Activated CD4-positive, alpha-beta T cell treated with anti-CD3 and anti-CD28 coated beads, Interleukin-2, amount 50 U/mL, for 48 hours (primary cell): ENCODE data around the gene SPDYE16.
"Not testable (repeated sequence)": the region's sequence is repeated elsewhere in the genome, so short reads cannot be mapped to it uniquely, and the experiment has no call there.

Source experiments
- DNase-seq, 2 experiments: peaks; one replicate each; pipeline ENCODE4 v3.0.0-alpha.2; 2020

SPDYE16 gene, protein sequence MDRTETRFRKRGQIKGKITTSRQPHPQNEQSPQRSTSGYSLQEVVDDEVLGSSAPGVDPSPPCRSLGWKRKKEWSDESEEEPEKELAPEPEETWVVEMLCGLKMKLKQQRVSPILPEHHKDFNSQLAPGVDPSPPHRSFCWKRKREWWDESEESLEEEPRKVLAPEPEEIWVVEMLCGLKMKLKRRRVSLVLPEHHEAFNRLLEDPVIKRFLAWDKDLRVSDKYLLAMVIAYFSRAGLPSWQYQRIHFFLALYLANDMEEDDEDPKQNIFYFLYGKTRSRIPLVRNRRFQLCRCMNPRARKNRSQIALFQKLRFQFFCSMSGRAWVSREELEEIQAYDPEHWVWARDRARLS

DNA sequence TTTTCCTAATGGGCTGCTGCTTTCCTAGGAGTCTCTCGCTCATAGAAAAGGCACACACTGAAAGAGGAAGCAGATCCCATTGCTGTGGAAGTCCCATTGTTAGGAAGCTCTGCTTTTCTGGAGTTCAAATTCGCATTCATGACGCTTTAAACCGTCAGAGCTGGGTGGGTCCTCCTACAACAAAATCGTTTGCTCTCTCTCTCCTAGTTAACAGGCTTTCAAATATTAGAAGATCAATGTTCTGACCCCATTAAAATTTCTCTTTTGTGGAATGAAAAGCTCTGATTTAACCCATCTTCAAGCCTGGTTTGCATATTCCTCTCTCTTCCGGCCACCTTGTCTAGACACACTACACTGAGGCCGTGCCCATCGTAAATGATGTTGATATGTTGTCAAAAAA lies at the start of gene SPDYE16:
SPDYE16 (minus strand) TSS at position 101 of the 400 bp plus-strand sequence. CDS start 1,838 bp downstream, outside the sequence.
- DNase-seq: not testable (repeated sequence)

DNA sequence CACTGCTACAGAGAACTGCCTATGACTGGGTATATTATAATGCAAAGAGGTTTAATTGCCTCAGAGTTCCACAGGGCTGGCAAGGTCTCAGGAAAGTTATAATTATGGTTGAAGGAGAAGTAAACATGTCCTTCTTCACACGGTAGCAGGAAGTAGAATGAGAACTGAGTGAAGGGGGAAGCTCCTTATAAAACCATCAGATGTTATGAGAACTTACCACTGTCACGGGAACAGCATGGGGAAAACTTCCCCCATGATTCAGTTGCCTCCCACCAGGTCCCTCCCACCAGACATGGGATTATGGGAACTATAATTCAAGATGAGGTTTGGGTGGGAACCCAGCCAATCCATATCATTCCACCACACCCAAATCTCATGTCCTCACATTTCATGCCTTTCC lies 49.6 kb upstream of the SPDYE16 start:
- not testable (repeated sequence) for DNase-seq

DNA sequence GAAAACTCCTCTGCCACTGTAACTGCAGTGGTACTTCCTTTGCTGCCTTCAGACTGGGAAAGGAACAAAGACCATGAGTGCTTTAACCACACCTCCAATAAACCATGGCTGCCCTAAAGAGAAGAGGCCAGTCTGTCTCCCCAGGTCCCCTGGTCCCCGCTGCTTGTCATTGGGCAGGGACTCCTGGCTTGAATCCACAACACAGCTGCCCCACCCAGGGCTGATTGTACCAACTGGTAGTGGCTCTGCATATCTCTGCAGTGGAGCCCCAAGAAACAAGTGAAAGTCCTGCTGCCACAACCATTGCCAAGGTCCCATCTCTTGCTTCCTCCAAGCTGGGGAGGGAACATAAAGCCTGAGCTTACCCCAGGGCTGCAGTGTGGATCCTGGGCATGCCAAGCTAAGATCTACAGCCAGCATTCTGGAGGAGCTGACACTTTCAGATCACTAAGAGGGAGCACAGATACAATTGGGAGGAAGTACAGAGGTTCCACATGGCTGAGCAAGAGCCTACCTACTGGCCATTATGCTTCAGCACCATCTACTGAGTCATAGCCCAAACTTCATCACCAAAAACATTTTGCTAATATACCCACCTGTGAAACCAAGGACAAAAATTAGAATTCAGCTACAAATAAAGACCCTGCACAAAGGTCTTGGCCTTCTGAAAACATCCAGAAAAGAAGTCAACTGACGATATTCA lies 48.7 kb upstream of the SPDYE16 start:
- not testable (repeated sequence) for DNase-seq

GRCh38 chr7:76591033-76591432 lies 47.9 kb upstream of the SPDYE16 start:
- DNase-seq: not testable (repeated sequence)

GRCh38 chr7:76588586-76588985 lies 45.5 kb upstream of the SPDYE16 start:
- DNase-seq: not testable (repeated sequence)

- not testable (repeated sequence) for DNase-seq
These were observed 43.7 kb upstream of the SPDYE16 start for GRCh38 chr7:76586585-76587315.

DNA sequence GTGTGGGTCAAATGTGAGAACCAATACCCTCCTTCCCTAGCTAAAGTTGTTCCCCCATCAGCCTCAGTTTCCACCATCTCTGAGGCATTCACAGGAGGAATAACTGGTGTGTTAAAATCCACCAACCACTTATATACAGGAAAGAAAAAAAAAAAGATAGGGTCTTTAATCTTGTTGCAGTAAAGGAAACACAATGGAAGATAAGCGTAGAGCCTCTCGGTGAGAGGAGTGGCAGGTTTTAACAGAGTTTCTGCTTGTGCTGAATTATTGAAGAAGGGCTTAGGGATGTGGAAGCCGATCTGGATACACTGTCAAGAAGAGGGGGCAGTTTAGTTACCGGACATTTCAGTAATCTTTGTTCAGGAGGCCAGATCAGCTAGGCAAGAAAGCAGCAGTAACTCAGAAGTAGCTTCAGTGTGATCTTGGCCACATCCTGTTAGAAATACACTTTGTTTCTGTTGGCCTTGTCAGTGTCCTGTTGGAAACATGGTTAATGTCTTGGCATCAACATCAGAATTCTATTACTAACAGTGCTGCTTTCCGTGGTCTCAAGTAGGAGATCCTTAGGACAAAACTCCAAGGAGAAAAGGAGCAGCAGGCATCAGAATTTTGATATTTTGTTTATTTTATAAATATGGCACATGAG lies 40.7 kb upstream of the SPDYE16 start:
- DNase-seq: not testable (repeated sequence)

GRCh38 chr7:76582848-76583631 lies 39.9 kb upstream of the SPDYE16 start:
- peak; percentile 20 to 42 for DNase-seq

GRCh38 chr7:76575919-76576655 lies 33.0 kb upstream of the SPDYE16 start:
- DNase-seq: not testable (repeated sequence)

GRCh38 chr7:76575431-76575830 lies 32.3 kb upstream of the SPDYE16 start:
- DNase-seq: not testable (repeated sequence)

DNA sequence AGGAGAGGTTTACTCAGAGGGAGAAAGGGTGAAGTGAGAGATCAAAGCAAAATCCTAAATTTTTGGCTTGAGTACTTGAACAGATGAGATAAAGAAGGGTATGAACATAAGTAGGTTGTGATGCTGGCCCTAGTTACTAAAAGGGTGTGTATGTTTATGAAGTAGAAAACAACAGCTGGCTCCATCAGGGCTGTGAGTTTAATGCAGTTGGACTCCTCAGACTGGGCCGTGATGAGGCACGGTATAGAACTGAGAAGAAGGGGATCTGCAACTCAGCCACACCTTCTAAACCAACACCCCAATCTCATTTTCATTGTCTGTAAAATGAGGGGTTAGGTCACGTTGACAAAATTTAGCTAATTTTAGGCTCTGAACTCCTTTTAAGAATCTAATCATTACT lies 29.2 kb upstream of the SPDYE16 start:
- not testable (repeated sequence) for DNase-seq

GRCh38 chr7:76570324-76570775 lies 27.3 kb upstream of the SPDYE16 start:
- DNase-seq: not testable (repeated sequence)

DNA sequence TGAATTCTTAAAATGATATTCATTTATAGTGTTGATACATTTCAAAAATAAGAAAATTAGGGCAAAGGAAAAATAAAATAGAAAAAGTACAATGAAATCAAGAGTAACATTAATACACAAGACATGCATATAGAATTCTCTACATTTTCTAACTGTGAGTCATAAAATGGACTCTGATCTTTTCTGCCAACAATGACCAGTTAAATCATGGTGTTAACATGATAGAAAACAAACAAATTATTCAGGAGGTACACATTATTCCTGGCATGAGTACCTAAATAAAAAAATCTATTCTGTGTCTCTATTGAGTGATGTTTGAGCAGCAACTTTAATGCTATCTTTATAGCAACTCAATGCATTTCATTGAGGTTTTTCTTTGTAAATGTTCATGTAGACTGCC lies 25.6 kb upstream of the SPDYE16 start:
- DNase-seq: not testable (repeated sequence)

GRCh38 chr7:76567753-76568152 lies 24.7 kb upstream of the SPDYE16 start:
- not testable (repeated sequence) for DNase-seq

DNA sequence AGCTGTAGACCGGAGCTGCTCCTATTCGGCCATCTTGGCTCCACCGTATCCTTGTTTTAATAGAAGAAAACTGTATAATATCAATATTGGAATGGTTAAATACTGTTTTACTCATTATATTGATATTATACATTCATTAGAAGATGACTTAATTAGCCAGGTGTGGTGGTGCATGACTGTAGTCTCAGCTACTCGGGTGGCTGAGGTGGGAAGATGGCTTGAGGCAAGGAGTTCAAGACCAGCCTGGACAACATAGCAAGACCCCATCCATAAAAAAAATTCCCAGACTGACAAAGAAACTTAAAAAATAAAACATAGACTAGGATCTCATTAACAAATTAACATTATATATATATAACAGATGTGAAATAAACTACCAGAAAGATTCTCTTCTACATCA lies 24.2 kb upstream of the SPDYE16 start:
- not testable (repeated sequence) for DNase-seq

DNA sequence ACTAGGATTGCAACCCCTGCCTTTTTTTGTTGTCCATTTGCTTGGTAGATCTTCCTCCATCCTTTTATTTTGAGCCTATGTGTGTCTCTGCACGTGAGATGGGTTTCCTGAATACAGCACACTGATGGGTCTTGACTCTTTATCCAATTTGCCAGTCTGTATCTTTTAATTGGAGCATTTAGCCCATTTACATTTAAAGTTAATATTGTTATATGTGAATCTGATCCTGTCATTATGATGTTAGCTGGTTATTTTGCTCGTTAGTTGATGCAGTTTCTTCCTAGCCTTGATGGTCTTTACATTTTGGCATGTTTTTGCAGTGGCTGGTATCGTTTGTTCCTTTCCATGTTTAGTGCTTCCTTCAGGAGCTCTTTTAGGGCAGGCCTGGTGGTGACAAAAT lies 21.9 kb upstream of the SPDYE16 start:
- not testable (repeated sequence) for DNase-seq

DNA sequence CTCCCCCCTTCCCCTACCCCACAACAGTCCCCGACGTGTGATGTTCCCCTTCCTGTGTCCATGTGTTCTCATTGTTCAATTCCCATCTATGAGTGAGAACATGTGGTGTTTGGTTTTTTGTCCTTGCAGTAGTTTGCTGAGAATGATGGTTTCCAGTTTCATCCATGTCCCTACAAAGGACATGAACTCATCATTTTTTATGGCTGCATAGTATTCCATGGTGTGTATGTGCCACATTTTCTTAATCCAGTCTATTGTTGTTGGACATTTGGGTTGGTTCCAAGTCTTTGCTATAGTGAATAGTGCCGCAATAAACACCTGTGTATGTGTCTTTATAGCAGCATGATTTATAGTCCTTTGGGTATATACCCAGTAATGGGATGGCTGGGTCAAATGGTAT lies 18.2 kb upstream of the SPDYE16 start:
- DNase-seq: not testable (repeated sequence)

DNA sequence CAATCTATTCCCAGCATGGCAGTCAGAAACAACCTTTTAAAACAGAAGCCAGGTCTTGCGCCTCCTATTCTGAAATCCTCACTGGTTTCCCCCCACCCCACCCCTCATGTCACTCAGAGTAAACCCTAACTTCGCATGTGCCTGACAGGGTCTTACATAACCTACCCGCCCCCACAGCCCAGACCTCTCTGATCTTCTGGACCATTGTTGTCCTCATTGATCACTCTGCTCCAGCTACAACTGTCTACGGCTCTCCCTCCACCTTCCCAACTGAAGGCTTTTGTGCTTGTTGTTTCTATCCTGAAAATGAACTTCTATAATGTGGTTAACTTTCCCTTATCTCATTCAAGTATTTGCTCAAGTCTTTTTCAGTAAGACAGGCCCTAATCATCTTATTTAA lies 17.1 kb upstream of the SPDYE16 start:
- not testable (repeated sequence) for DNase-seq

- not testable (repeated sequence) for DNase-seq
These were observed 16.6 kb upstream of the SPDYE16 start for GRCh38 chr7:76559685-76560084.

- not testable (repeated sequence) for DNase-seq
These were observed 8.9 kb upstream of the SPDYE16 start for GRCh38 chr7:76551992-76552391.

- DNase-seq: peak in 1 of 2 experiments; percentile 32
These were observed 6.8 kb upstream of the SPDYE16 start for GRCh38 chr7:76549855-76550248.
